ENCODE data around the gene NPTX1. TPM values are rescaled to one million over a fixed set of nuclear protein-coding genes. Genes with fewer than 3 reads are reported as not detected.

The NPTX1 gene, protein sequence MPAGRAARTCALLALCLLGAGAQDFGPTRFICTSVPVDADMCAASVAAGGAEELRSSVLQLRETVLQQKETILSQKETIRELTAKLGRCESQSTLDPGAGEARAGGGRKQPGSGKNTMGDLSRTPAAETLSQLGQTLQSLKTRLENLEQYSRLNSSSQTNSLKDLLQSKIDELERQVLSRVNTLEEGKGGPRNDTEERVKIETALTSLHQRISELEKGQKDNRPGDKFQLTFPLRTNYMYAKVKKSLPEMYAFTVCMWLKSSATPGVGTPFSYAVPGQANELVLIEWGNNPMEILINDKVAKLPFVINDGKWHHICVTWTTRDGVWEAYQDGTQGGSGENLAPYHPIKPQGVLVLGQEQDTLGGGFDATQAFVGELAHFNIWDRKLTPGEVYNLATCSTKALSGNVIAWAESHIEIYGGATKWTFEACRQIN
- total RNA-seq = 1 to 10 TPM; 1.0 to 2.2 (median 2.2) TPM
- 0.61 TPM for total RNA-seq (2013)

DNA sequence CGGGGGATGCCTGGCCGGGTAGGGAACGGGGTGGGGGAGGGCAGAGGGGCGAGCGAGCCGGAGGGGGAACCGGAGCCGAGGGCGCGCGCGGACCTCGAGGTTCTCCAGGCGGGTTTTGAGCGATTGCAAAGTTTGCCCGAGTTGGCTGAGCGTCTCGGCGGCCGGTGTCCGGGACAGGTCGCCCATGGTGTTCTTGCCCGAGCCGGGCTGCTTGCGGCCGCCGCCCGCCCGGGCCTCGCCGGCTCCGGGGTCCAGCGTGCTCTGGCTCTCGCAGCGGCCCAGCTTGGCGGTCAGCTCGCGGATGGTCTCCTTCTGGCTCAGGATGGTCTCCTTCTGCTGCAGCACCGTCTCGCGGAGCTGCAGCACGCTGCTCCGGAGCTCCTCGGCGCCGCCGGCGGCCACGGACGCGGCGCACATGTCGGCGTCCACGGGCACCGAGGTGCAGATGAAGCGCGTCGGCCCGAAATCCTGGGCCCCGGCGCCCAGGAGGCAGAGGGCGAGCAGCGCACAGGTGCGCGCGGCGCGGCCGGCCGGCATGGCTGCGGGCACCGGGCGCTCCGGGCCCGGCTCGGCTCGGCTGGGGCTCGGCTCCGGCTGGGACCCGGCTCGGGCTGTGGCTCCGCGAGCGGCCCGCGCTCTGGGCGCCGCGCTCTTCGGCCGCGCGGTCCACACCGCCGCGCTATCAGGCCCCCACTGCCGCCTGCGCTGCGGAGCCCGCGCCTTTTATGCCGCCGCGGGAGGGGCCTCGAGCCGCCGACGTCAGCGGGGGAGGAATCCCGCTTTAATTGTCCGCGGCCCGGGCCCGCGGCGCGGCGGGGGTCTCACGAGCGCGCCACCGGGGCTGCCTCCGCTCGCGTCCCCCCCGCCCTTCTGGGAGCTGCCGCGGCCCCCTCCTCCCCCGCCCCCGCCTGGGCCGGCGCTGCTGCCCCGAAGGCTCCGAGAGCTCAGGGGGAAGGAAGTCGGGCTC lies at the start of gene NPTX1:
Gene NPTX1 (minus strand): TSS at position 698 of the 967 bp plus-strand sequence. CDS start 161 bp downstream, at position 537.
- TF ChIP-seq, protein P1, sequence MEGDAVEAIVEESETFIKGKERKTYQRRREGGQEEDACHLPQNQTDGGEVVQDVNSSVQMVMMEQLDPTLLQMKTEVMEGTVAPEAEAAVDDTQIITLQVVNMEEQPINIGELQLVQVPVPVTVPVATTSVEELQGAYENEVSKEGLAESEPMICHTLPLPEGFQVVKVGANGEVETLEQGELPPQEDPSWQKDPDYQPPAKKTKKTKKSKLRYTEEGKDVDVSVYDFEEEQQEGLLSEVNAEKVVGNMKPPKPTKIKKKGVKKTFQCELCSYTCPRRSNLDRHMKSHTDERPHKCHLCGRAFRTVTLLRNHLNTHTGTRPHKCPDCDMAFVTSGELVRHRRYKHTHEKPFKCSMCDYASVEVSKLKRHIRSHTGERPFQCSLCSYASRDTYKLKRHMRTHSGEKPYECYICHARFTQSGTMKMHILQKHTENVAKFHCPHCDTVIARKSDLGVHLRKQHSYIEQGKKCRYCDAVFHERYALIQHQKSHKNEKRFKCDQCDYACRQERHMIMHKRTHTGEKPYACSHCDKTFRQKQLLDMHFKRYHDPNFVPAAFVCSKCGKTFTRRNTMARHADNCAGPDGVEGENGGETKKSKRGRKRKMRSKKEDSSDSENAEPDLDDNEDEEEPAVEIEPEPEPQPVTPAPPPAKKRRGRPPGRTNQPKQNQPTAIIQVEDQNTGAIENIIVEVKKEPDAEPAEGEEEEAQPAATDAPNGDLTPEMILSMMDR (IDR thresholded peaks at IDR 0.05) = no peak
- ATAC-seq (peak in 1 of 3 donors; percentile 6), DNase-seq (peak in 1 of 2 donors; percentile 53)
- intact Hi-C loops (cut with micrococcal nuclease) = no loop called here
- peak within 1 kb of the TSS; percentile 12 for H3K4me3 ChIP-seq (ENCODE audit: low read length)
- H3K36me3 ChIP-seq (ENCODE audit: control insufficient read depth, insufficient read depth, low read length) = no peaks in the 10 kb centered on the region
- H3K27me3 Mint-ChIP-seq (ENCODE audit: low read depth in 2 of 2) = peaks cover 19 to 40% of the 10 kb centered on the region in 2 donors
- peaks cover 56% of the 10 kb centered on the region for H3K27me3 ChIP-seq (ENCODE audit: control insufficient read depth, insufficient read depth, low read length)
- H3K27ac Mint-ChIP-seq = peak within 1 kb of the TSS in 1 of 2 donors; percentile 82
- no peaks in the 10 kb centered on the region for H3K9me3 Mint-ChIP-seq
- H3K9me3 ChIP-seq (ENCODE audit: control insufficient read depth, insufficient read depth, low read length) = peaks cover 3% of the 10 kb centered on the region
- H3K4me1 Mint-ChIP-seq = peaks cover 27 to 50% of the 10 kb centered on the region in 2 donors
- WGBS (ENCODE audit: insufficient coverage) = 1% methylated on average over 136 of the region's 136 CpGs
- peak within 1 kb of the TSS; percentile 85 for H3K4me3 Mint-ChIP-seq
- no peaks in the 10 kb centered on the region for H3K36me3 Mint-ChIP-seq
- no peak within 1 kb of the TSS for H3K27ac ChIP-seq (ENCODE audit: low read length)
- peaks cover 64% of the 10 kb centered on the region for H3K4me1 ChIP-seq (ENCODE audit: control insufficient read depth, insufficient read depth, low read length)

DNA sequence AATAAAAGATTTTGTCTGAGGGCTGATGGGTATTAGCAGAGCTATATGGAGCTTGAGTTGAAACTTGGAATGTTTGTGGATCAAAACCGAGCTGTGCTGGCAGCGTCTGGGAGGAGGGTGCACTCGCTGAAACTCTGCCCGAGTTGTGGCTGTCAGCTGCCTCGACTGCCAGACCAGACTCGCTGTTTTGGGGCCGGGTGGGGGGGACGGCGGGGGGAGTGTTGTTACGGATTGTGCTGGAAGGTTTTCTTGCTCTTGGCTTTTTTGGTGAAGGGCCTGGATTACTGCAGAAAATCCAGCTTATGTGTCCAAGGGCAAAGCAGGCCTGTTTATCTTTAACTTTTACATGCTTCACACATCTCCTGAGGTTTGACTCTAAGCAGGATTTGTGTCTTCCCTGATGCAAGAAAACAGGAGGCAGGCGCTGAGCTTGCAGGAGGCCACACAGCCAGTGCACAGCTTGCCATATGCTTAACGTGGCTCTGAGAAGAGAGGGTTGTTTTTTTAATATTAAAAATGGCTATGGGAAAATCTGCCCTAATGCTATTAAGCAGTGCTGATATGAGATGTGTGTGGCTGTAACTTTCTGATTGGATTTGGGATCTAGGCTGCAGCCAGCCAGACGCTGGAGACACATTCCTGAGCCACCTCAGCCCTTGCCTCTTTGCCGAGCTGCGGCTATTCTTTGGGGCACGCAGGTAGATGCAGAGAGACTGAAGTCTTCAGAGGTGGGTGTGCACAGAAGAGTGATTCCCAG lies 47.7 kb upstream of the NPTX1 start:
- Histone ChIP-seq H3K27me3 (ENCODE audit: control insufficient read depth, insufficient read depth, low read length) (no peaks in the 10 kb centered on the region), H3K9me3 (ENCODE audit: control insufficient read depth, insufficient read depth, low read length) (no peaks in the 10 kb centered on the region), H3K4me3 (ENCODE audit: low read length) (no peak overlapping the region), H3K27ac (ENCODE audit: low read length) (no peak overlapping the region), H3K36me3 (ENCODE audit: control insufficient read depth, insufficient read depth, low read length) (no peaks in the 10 kb centered on the region), H3K4me1 (ENCODE audit: control insufficient read depth, insufficient read depth, low read length) (no peaks in the 10 kb centered on the region)
- peaks cover 12 to 17% of the 10 kb centered on the region in 2 donors for H3K27me3 Mint-ChIP-seq (ENCODE audit: low read depth in 2 of 2)
- no peaks in the 10 kb centered on the region for H3K36me3 Mint-ChIP-seq
- H3K9me3 Mint-ChIP-seq = no peaks in the 10 kb centered on the region
- no peak overlapping the region for H3K27ac Mint-ChIP-seq
- TF ChIP-seq, protein P1 (IDR thresholded peaks at IDR 0.05) = no peak
- intact Hi-C loops (cut with micrococcal nuclease) = no loop called here
- WGBS (ENCODE audit: insufficient coverage) = 77% methylated on average over 16 of the region's 16 CpGs
- ATAC-seq = no peak
- no peak overlapping the region for H3K4me3 Mint-ChIP-seq
- H3K4me1 Mint-ChIP-seq = no peaks in the 10 kb centered on the region
- DNase-seq = no peak

DNA sequence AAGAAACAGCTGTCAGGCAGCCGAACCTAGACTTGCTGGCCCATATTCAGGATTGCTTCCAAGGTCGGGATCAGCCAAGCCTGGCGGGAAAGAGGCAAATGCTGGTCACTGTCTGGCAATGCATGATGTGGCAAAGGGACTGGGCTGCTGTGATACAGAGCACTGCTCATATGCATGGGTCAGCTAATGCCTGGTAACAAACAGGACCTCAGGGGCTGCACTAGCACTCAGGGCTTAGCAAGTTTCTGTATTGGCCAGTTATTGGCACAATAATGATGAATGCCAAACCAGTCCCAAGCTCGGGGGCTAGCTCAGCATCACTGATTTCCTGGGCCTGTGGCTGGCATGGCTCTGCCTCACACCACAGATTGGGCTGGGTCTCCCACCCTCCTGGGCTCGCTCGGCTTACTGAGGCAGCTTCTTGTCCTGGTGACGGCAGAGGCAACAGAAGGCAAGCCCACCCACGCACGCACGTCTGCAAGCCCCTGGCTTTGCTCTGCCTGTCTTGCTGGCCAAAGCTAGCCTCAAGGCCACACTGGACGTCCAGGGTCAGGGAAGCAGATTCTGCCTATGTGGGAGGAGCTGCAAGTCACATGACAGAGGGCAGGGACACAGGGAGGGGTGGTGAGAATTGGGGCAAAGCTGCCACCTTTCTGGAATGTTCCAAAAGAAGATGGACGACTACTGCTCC lies 46.8 kb upstream of the NPTX1 start:
- Histone ChIP-seq H3K27me3 (ENCODE audit: control insufficient read depth, insufficient read depth, low read length) (no peaks in the 10 kb centered on the region), H3K4me3 (ENCODE audit: low read length) (no peak overlapping the region), H3K27ac (ENCODE audit: low read length) (no peak overlapping the region), H3K4me1 (ENCODE audit: control insufficient read depth, insufficient read depth, low read length) (no peaks in the 10 kb centered on the region), H3K36me3 (ENCODE audit: control insufficient read depth, insufficient read depth, low read length) (no peaks in the 10 kb centered on the region), H3K9me3 (ENCODE audit: control insufficient read depth, insufficient read depth, low read length) (no peaks in the 10 kb centered on the region)
- no peak for ATAC-seq
- intact Hi-C loops (cut with micrococcal nuclease) = no loop called here
- H3K4me3 Mint-ChIP-seq = no peak overlapping the region
- H3K4me1 Mint-ChIP-seq = no peaks in the 10 kb centered on the region
- H3K36me3 Mint-ChIP-seq = no peaks in the 10 kb centered on the region
- H3K27ac Mint-ChIP-seq = no peak overlapping the region
- WGBS (ENCODE audit: insufficient coverage) = 87% methylated on average over 12 of the region's 12 CpGs
- H3K9me3 Mint-ChIP-seq = no peaks in the 10 kb centered on the region
- no peak for DNase-seq
- peaks cover 12 to 20% of the 10 kb centered on the region in 2 donors for H3K27me3 Mint-ChIP-seq (ENCODE audit: low read depth in 2 of 2)
- TF ChIP-seq, protein P1 (IDR thresholded peaks at IDR 0.05) = no peak
